GM12801 (cell line): ENCODE results near the gene TKT.

Source experiments
- TF ChIP-seq, protein P1 (sequence below): IDR thresholded peaks from one replicate; pipeline ENCODE4 v1.5.1; 2011; ENCODE audit warnings: control low read depth; ENCODE audit not compliant: insufficient read length; ENCODE audit errors: extremely low read depth

TKT gene

DNA sequence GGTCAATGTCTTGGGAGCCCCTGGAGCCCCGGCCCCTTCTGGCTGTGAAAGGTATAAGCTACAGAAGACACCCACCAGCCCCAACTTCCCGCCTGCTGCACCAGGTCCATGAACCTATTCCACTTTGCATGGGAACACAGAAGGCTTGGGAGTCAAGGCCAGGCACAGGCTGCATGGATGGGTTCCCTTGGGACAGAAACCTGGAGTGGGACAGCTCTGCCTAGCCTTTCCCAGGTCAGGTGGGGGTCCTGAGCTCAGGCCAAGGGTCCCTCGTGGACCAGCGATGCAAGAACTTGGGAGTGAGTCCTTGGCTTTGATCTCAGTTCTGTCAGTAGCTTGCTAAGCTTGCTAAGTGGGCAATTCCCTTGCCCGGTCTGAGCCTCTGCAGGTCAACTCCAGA lies 25.0 kb downstream of the TKT start:
- TF ChIP-seq, protein P1, sequence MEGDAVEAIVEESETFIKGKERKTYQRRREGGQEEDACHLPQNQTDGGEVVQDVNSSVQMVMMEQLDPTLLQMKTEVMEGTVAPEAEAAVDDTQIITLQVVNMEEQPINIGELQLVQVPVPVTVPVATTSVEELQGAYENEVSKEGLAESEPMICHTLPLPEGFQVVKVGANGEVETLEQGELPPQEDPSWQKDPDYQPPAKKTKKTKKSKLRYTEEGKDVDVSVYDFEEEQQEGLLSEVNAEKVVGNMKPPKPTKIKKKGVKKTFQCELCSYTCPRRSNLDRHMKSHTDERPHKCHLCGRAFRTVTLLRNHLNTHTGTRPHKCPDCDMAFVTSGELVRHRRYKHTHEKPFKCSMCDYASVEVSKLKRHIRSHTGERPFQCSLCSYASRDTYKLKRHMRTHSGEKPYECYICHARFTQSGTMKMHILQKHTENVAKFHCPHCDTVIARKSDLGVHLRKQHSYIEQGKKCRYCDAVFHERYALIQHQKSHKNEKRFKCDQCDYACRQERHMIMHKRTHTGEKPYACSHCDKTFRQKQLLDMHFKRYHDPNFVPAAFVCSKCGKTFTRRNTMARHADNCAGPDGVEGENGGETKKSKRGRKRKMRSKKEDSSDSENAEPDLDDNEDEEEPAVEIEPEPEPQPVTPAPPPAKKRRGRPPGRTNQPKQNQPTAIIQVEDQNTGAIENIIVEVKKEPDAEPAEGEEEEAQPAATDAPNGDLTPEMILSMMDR: no peak

DNA sequence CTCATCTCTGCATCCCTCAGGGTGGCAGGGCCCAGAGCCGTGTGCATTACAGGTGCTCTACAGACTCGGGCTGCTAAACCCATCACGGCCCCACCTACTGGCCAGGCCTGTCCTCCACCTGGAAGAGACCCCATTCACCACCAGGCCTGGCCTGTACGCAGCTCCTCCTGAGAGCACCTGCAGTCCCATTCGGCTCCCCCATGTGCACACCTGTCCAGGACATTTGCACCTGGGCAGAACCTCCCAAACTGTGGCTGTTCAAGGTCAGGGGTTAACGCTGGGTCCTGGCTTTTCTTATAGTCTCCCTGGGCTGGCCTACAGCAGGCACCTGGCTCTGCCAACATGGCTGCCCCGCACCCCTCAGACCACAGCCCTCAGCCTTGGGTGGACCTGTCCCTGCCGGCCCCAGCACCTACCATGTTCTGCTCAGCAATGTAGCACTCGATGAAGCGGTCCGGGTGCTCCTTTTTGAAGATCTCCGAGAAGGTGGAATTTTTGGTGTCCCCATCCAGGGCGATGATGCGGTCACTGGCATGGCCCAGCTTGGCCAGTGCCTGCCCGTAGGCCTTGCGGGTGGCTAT lies 25.7 kb downstream of the TKT start:
- TF ChIP-seq, protein P1: no peak

- TF ChIP-seq, protein P1: no peak
Measured at GRCh38 chr3:53229606-53230005, 26.2 kb downstream of the TKT start.

DNA sequence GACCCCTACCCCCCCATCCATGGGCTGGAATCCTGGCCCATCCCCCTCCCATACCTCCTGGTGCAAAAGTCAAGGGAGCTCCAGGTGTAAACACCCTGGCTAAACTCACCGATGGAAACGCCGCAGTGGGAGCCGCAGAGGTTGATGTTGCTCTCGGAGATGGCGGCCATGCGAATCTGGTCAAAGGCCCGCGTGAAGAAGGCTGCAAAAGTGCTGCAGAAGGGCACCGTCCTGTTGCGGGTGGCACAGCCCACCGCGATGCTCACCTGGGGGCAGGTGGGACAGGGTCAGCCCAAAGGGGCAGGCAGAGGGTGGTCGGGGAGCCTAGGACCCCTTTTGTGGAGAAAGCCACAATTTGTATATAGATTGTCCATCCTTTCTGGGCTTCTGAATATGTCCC lies 26.7 kb downstream of the TKT start:
- TF ChIP-seq, protein P1: no peak

GRCh38 chr3:53227993-53228885 lies 27.6 kb downstream of the TKT start:
- TF ChIP-seq, protein P1: no peak

- TF ChIP-seq, protein P1: no peak
Measured at GRCh38 chr3:53226841-53227407, 28.9 kb downstream of the TKT start.

DNA sequence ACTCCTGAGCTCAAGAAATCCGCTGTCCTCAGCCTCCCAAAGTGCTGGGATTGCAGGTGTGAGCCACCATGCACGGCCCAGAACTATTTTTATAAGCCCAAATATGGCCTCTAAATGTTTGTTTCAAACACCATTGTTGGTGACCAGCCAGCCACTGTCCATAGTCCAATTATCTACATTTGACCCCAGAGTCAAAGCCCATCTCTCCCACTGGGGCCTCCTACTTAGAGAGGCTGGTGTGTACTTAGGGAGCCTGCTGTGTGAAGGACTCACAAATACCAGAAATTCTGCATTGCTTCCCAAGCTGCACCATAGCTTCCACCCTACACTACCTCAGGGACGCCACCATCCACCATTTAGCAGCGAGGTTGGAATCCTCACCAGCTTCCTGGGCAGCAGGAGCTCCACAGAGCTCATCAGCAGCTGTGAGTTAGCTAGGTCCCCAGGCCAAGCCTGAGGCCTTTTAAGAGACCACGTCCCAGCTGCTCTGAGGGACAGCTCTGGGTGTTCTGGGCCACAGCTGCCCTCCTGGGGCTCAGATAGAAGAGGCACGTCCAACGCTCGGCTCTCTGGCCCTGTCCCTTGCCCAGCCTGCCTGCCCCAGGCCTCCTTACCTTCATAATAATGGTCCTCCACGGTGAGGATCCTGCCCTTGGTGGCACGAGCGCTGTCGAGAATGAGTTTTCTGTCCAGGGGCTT lies 29.5 kb downstream of the TKT start:
- TF ChIP-seq, protein P1: no peak
